Dendritic cell treated with granulocyte-macrophage colony-stimulating factor and Interleukin-4, amounts not matched to agents 40 ng/mL and 50 ng/mL, for 4 days (primary cell): ENCODE results near the gene IFNLR1.
A peak's percentile ranks its signal among the peaks of the same experiment; 100 is the strongest.

ENCODE experiments used
- H3K27ac Mint-ChIP-seq: one replicate; pipeline ENCODE4 v1.8.0; 2022; ENCODE audit warnings: mild to moderate bottlenecking, mixed read lengths
- H3K27me3 Mint-ChIP-seq: one replicate; pipeline ENCODE4 v1.8.0; 2022; ENCODE audit warnings: mild to moderate bottlenecking, mixed read lengths
- H3K36me3 Mint-ChIP-seq: one replicate; pipeline ENCODE4 v1.8.0; 2022; ENCODE audit warnings: low read depth, mixed read lengths
- H3K4me1 Mint-ChIP-seq: one replicate; pipeline ENCODE4 v1.8.0; 2022; ENCODE audit warnings: low read depth, mixed read lengths
- H3K4me3 Mint-ChIP-seq: one replicate; pipeline ENCODE4 v1.8.0; 2022; ENCODE audit warnings: mild to moderate bottlenecking, moderate library complexity, mixed read lengths
- H3K9me3 Mint-ChIP-seq: one replicate; pipeline ENCODE4 v1.8.0; 2022; ENCODE audit warnings: mixed read lengths
- intact Hi-C: fragments of 100-400 bp; cut with micrococcal nuclease; formaldehyde crosslinking; loops from one replicate; pipeline ENCODE4 v1.15.0; 2022

Gene IFNLR1

GRCh38 chr1:24199291-24199900 is 12.3 kb upstream of the IFNLR1 start:
- intact Hi-C loops: loop anchor here (1.0 to 10.0 kb wide), 2 partner anchors 192 to 435 kb away; no protein-coding TSS in a partner anchor
- Mint-ChIP-seq H3K27ac (no peak overlapping the region), H3K27me3 (peaks cover 20% of the 10 kb centered on the region), H3K36me3 (no peaks in the 10 kb centered on the region), H3K9me3 (no peaks in the 10 kb centered on the region), H3K4me1 (peaks cover 33% of the 10 kb centered on the region), H3K4me3 (no peak overlapping the region)

DNA sequence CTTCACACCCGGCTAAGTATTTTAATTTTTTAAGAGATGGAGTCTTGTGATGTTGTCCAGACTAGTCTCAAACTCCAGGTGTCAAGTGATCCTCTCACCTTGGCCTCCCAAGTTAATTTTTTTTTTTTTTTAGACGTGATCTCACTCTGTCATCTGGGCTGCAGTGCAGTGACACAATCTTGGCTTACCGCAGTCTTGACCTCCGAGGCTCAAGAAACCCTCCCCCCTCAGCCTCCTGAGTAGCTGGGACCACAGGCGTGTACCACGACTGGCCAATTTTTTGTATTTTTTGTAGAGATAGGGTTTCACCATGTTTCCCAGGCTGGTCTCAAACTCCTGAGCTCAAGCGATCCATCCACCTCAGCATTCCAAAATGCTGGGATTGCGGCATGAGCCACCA is 11.7 kb upstream of the IFNLR1 start:
- Mint-ChIP-seq H3K4me3 (no peak overlapping the region), H3K4me1 (peaks cover 37% of the 10 kb centered on the region), H3K27ac (no peak overlapping the region), H3K36me3 (no peaks in the 10 kb centered on the region), H3K9me3 (no peaks in the 10 kb centered on the region), H3K27me3 (peaks cover 24% of the 10 kb centered on the region)
- intact Hi-C loops: loop anchor here (1.0 to 10.0 kb wide), 2 partner anchors 193 to 436 kb away; no protein-coding TSS in a partner anchor

- peaks cover 66% of the 10 kb centered on the region for H3K4me1 Mint-ChIP-seq
- intact Hi-C loops: loop anchor here (10.0 kb wide), 1 partner anchor 439 kb away; no protein-coding TSS in a partner anchor
- H3K36me3 Mint-ChIP-seq: no peaks in the 10 kb centered on the region
- no peaks in the 10 kb centered on the region for H3K9me3 Mint-ChIP-seq
- H3K4me3 Mint-ChIP-seq: no peak overlapping the region
- H3K27ac Mint-ChIP-seq: no peak overlapping the region
- peaks cover 25% of the 10 kb centered on the region for H3K27me3 Mint-ChIP-seq
Observed at GRCh38 chr1:24195874-24196273, 8.8 kb upstream of the IFNLR1 start.

- H3K9me3 Mint-ChIP-seq: no peaks in the 10 kb centered on the region
- peaks cover 74% of the 10 kb centered on the region for H3K4me1 Mint-ChIP-seq
- peaks cover 18% of the 10 kb centered on the region for H3K27me3 Mint-ChIP-seq
- H3K36me3 Mint-ChIP-seq: no peaks in the 10 kb centered on the region
- no peak overlapping the region for H3K4me3 Mint-ChIP-seq
- no peak overlapping the region for H3K27ac Mint-ChIP-seq
- intact Hi-C loops: loop anchor here (10.0 kb wide), 1 partner anchor 440 kb away; no protein-coding TSS in a partner anchor
Observed at GRCh38 chr1:24195136-24195535, 8.0 kb upstream of the IFNLR1 start.

- Mint-ChIP-seq H3K36me3 (no peaks in the 10 kb centered on the region), H3K4me1 (peaks cover 86% of the 10 kb centered on the region), H3K27me3 (peaks cover 31% of the 10 kb centered on the region), H3K27ac (no peak overlapping the region), H3K4me3 (no peak overlapping the region), H3K9me3 (no peaks in the 10 kb centered on the region)
- intact Hi-C loops: loop anchor here (10.0 kb wide), 1 partner anchor 442 kb away; no protein-coding TSS in a partner anchor
Observed at GRCh38 chr1:24193046-24193445, 6.0 kb upstream of the IFNLR1 start.

GRCh38 chr1:24191860-24192259 is 4.8 kb upstream of the IFNLR1 start:
- Mint-ChIP-seq H3K9me3 (no peaks in the 10 kb centered on the region), H3K4me3 (no peak overlapping the region), H3K27me3 (peaks cover 41% of the 10 kb centered on the region), H3K27ac (peak overlapping the region; percentile 46), H3K4me1 (peaks cover 80% of the 10 kb centered on the region), H3K36me3 (no peaks in the 10 kb centered on the region)
- intact Hi-C loops: loop anchor here (10.0 kb wide), 1 partner anchor 443 kb away; no protein-coding TSS in a partner anchor

GRCh38 chr1:24190983-24191461 is 3.9 kb upstream of the IFNLR1 start:
- H3K4me3 Mint-ChIP-seq: no peak overlapping the region
- peaks cover 82% of the 10 kb centered on the region for H3K4me1 Mint-ChIP-seq
- no peaks in the 10 kb centered on the region for H3K9me3 Mint-ChIP-seq
- H3K27me3 Mint-ChIP-seq: peaks cover 49% of the 10 kb centered on the region
- intact Hi-C loops: loop anchor here (10.0 kb wide), 1 partner anchor 444 kb away; no protein-coding TSS in a partner anchor
- H3K36me3 Mint-ChIP-seq: no peaks in the 10 kb centered on the region
- peak overlapping the region; percentile 33 for H3K27ac Mint-ChIP-seq

DNA sequence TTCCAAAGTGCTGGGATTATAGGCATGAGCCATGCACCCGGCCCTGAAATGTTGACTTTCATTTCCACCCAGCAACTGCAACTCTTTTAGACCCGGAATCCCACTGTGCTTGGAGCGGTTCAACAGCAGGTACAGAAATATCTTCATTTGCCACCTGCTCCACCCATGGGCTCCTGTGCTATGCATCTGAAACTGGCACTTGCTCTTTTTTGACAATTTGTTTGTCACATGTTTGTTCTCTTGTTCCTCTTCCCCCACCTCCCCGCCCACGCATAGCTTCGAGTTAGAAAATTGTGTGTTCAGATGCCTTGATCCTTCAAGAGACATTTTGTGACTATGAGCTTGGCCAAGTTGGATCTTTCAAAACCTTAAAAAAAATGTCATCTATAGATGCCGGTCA is 2.4 kb upstream of the IFNLR1 start:
- H3K27me3 Mint-ChIP-seq: peaks cover 50% of the 10 kb centered on the region
- no peaks in the 10 kb centered on the region for H3K9me3 Mint-ChIP-seq
- H3K36me3 Mint-ChIP-seq: no peaks in the 10 kb centered on the region
- intact Hi-C loops: no loop called here
- no peak overlapping the region for H3K27ac Mint-ChIP-seq
- no peak overlapping the region for H3K4me3 Mint-ChIP-seq
- H3K4me1 Mint-ChIP-seq: peaks cover 67% of the 10 kb centered on the region

GRCh38 chr1:24186711-24186992 is 437 bp downstream of the IFNLR1 start:
- H3K27ac Mint-ChIP-seq: no peak overlapping the region
- H3K4me3 Mint-ChIP-seq: no peak overlapping the region
- intact Hi-C loops: no loop called here
- H3K36me3 Mint-ChIP-seq: no peaks in the 10 kb centered on the region
- H3K9me3 Mint-ChIP-seq: no peaks in the 10 kb centered on the region
- H3K27me3 Mint-ChIP-seq: peaks cover 45% of the 10 kb centered on the region
- peaks cover 40% of the 10 kb centered on the region for H3K4me1 Mint-ChIP-seq

GRCh38 chr1:24186031-24186710 is 918 bp downstream of the IFNLR1 start:
- H3K27ac Mint-ChIP-seq: no peak overlapping the region
- H3K27me3 Mint-ChIP-seq: peaks cover 49% of the 10 kb centered on the region
- H3K4me1 Mint-ChIP-seq: peaks cover 36% of the 10 kb centered on the region
- no peak overlapping the region for H3K4me3 Mint-ChIP-seq
- intact Hi-C loops: no loop called here
- H3K36me3 Mint-ChIP-seq: no peaks in the 10 kb centered on the region
- no peaks in the 10 kb centered on the region for H3K9me3 Mint-ChIP-seq

- Mint-ChIP-seq H3K27me3 (peaks cover 55% of the 10 kb centered on the region), H3K4me1 (peaks cover 25% of the 10 kb centered on the region), H3K36me3 (no peaks in the 10 kb centered on the region), H3K27ac (no peak overlapping the region), H3K4me3 (no peak overlapping the region), H3K9me3 (no peaks in the 10 kb centered on the region)
- intact Hi-C loops: no loop called here
Observed at GRCh38 chr1:24185076-24185475, 2.0 kb downstream of the IFNLR1 start.

GRCh38 chr1:24182061-24182460 is 5.0 kb downstream of the IFNLR1 start:
- no peak overlapping the region for H3K4me3 Mint-ChIP-seq
- no peaks in the 10 kb centered on the region for H3K36me3 Mint-ChIP-seq
- peaks cover 10% of the 10 kb centered on the region for H3K4me1 Mint-ChIP-seq
- intact Hi-C loops: no loop called here
- no peak overlapping the region for H3K27ac Mint-ChIP-seq
- H3K27me3 Mint-ChIP-seq: peaks cover 43% of the 10 kb centered on the region
- H3K9me3 Mint-ChIP-seq: no peaks in the 10 kb centered on the region

- Mint-ChIP-seq H3K4me3 (no peak overlapping the region), H3K36me3 (no peaks in the 10 kb centered on the region), H3K4me1 (peaks cover 9% of the 10 kb centered on the region), H3K27me3 (peaks cover 41% of the 10 kb centered on the region), H3K9me3 (no peaks in the 10 kb centered on the region), H3K27ac (no peak overlapping the region)
- intact Hi-C loops: no loop called here
Observed at GRCh38 chr1:24181619-24182018, 5.5 kb downstream of the IFNLR1 start.

- Mint-ChIP-seq H3K4me3 (no peak overlapping the region), H3K27ac (no peak overlapping the region), H3K4me1 (peaks cover 6% of the 10 kb centered on the region), H3K27me3 (peaks cover 38% of the 10 kb centered on the region), H3K36me3 (no peaks in the 10 kb centered on the region), H3K9me3 (no peaks in the 10 kb centered on the region)
- intact Hi-C loops: no loop called here
Observed at GRCh38 chr1:24180676-24181075, 6.4 kb downstream of the IFNLR1 start.
